CD4-positive, alpha-beta T cell (primary cell): Measurements from ENCODE around the gene NSG2. TPM values are rescaled to one million over a fixed set of nuclear protein-coding genes. Genes with fewer than 3 reads are reported as not detected.

Source experiments
- ATAC-seq: fragments of 200-7000 bp; cut with Tn5 transposase; one replicate; pipeline ENCODE4 v1.10.0; 2022; ENCODE audit warnings: mild to moderate bottlenecking; ENCODE audit not compliant: poor library complexity
- CTCF ChIA-PET: fragments of 350-600 bp; sonication (Branson Sonifier 250); formaldehyde crosslinking; loops from one replicate; lab custom pipeline; 2021; ENCODE audit warnings: antibody characterized with exemption, inconsistent platforms; lab: Charles Lee
- POLR2A ChIA-PET: fragments of 350-600 bp; sonication (Branson Sonifier 250); formaldehyde crosslinking; loops from one replicate; lab custom pipeline; 2021; ENCODE audit warnings: antibody characterized with exemption, inconsistent platforms; lab: Charles Lee
- DNase-seq, 14 experiments: peaks; one replicate each; pipeline ENCODE4 v3.0.0-alpha.2; 2013 to 2020; ENCODE audit warnings: mixed read lengths in 2 of 14
- H3K27ac ChIP-seq, 2 donors: one replicate each; pipeline versions ENCODE4 v1.5.1 to v1.7.0; 2013; ENCODE audit warnings: low read length in 2 of 2, low read depth in 1 of 2, mild to moderate bottlenecking in 1 of 2
- H3K27me3 ChIP-seq, 2 experiments: 1 replicate in 1 of 2; 2 replicates in 1 of 2; pipeline versions ENCODE4 v1.6.1 to v1.7.0; 2013; ENCODE audit warnings: low read length in 2 of 2, control low read depth in 1 of 2, mild to moderate bottlenecking in 1 of 2, moderate library complexity in 1 of 2; ENCODE audit not compliant: insufficient read depth in 2 of 2, control insufficient read depth in 1 of 2
- H3K36me3 ChIP-seq: one replicate; pipeline ENCODE4 v1.6.1; 2013; ENCODE audit warnings: low read length, control low read depth; ENCODE audit not compliant: insufficient read depth
- H3K4me1 ChIP-seq: one replicate; pipeline ENCODE4 v1.6.1; 2013; ENCODE audit warnings: low read length, control low read depth; ENCODE audit not compliant: insufficient read depth
- H3K4me3 ChIP-seq: one replicate; pipeline ENCODE4 v1.5.1; 2013; ENCODE audit warnings: mild to moderate bottlenecking, low read length, moderate library complexity
- H3K9me3 ChIP-seq, 2 experiments: 1 replicate in 1 of 2; 2 replicates in 1 of 2; pipeline versions ENCODE4 v1.6.1 to v1.7.0; 2013; ENCODE audit warnings: low read length in 2 of 2, mild to moderate bottlenecking in 2 of 2, control low read depth in 1 of 2, moderate library complexity in 1 of 2; ENCODE audit not compliant: control insufficient read depth in 1 of 2, insufficient read depth in 1 of 2
- H3K27ac Mint-ChIP-seq: one replicate; pipeline ENCODE4 v1.8.0; 2020; ENCODE audit warnings: mixed read lengths
- H3K27me3 Mint-ChIP-seq: one replicate; pipeline ENCODE4 v1.8.0; 2021; ENCODE audit warnings: mixed read lengths
- H3K36me3 Mint-ChIP-seq: one replicate; pipeline ENCODE4 v1.8.0; 2021; ENCODE audit warnings: low read depth, mixed read lengths
- H3K4me1 Mint-ChIP-seq: one replicate; pipeline ENCODE4 v1.8.0; 2021; ENCODE audit warnings: low read depth, mixed read lengths
- H3K4me3 Mint-ChIP-seq: one replicate; pipeline ENCODE4 v1.8.0; 2020; ENCODE audit warnings: mild to moderate bottlenecking, mixed read lengths
- H3K9me3 Mint-ChIP-seq: one replicate; pipeline ENCODE4 v1.8.0; 2020; ENCODE audit warnings: mixed read lengths
- CTCF ChIP-seq: fragments of 200-600 bp; IDR thresholded peaks from one replicate; pipeline ENCODE4 v1.8.0; 2022; ENCODE audit warnings: antibody characterized with exemption, mild to moderate bottlenecking
- intact Hi-C, 2 experiments: fragments of 100-400 bp; cut with DNase I in 1 of 2; cut with micrococcal nuclease in 1 of 2; formaldehyde crosslinking; loops; one replicate each; pipeline versions ENCODE4 v1.15.1 to v1.9.0; 2023 to 2025; cut with DNase I, micrococcal nuclease
- total RNA-seq, 174 experiments: library from RNA in 2 of 174; stranded (reverse) in 2 of 174; gene quantifications; one replicate each; pipeline ENCODE4 v1.2.3 and lab custom pipeline; 2021 to 2026

Gene NSG2
- total RNA-seq, 2 experiments from 2014 or later = not detected

- CTCF ChIA-PET = no interaction called here
- POLR2A ChIA-PET = no interaction called here
- Mint-ChIP-seq H3K36me3 (no peaks in the 10 kb centered on the region), H3K4me1 (no peaks in the 10 kb centered on the region), H3K4me3 (no peak overlapping the region), H3K27me3 (no peaks in the 10 kb centered on the region), H3K27ac (no peak overlapping the region), H3K9me3 (no peaks in the 10 kb centered on the region)
- H3K27me3 ChIP-seq = no peaks in the 10 kb centered on the region
- ATAC-seq (no peak), DNase-seq (no peak)
- no peak overlapping the region for H3K4me3 ChIP-seq
- intact Hi-C loops = no loop called here
- no peaks in the 10 kb centered on the region for H3K36me3 ChIP-seq
- peaks cover 0 to 6% of the 10 kb centered on the region in 2 experiments for H3K9me3 ChIP-seq
- H3K4me1 ChIP-seq = no peaks in the 10 kb centered on the region
- no peak for TF ChIP-seq CTCF
- no peak overlapping the region for H3K27ac ChIP-seq
Measured at GRCh38 chr5:174071484-174071883, 26.0 kb downstream of the NSG2 start.

GRCh38 chr5:174073122-174073660 lies 27.7 kb downstream of the NSG2 start:
- DNase-seq (no peak), ATAC-seq (no peak)
- no peaks in the 10 kb centered on the region for H3K36me3 Mint-ChIP-seq
- Histone ChIP-seq H3K36me3 (no peaks in the 10 kb centered on the region), H3K9me3 (peaks cover 0 to 6% of the 10 kb centered on the region in 2 experiments), H3K4me3 (no peak overlapping the region), H3K27ac (no peak overlapping the region), H3K4me1 (no peaks in the 10 kb centered on the region), H3K27me3 (no peaks in the 10 kb centered on the region)
- no peak for TF ChIP-seq CTCF
- H3K9me3 Mint-ChIP-seq = no peaks in the 10 kb centered on the region
- intact Hi-C loops = no loop called here
- H3K4me3 Mint-ChIP-seq = no peak overlapping the region
- no peak overlapping the region for H3K27ac Mint-ChIP-seq
- CTCF ChIA-PET = no interaction called here
- POLR2A ChIA-PET = no interaction called here
- no peaks in the 10 kb centered on the region for H3K4me1 Mint-ChIP-seq
- H3K27me3 Mint-ChIP-seq = no peaks in the 10 kb centered on the region

GRCh38 chr5:174074369-174074768 lies 28.9 kb downstream of the NSG2 start:
- TF ChIP-seq CTCF = no peak
- Mint-ChIP-seq H3K9me3 (no peaks in the 10 kb centered on the region), H3K27ac (no peak overlapping the region), H3K4me1 (no peaks in the 10 kb centered on the region), H3K4me3 (no peak overlapping the region), H3K36me3 (no peaks in the 10 kb centered on the region), H3K27me3 (no peaks in the 10 kb centered on the region)
- H3K27ac ChIP-seq = no peak overlapping the region
- no peaks in the 10 kb centered on the region for H3K36me3 ChIP-seq
- H3K4me3 ChIP-seq = no peak overlapping the region
- CTCF ChIA-PET = no interaction called here
- intact Hi-C loops = no loop called here
- H3K4me1 ChIP-seq = no peaks in the 10 kb centered on the region
- no peaks in the 10 kb centered on the region for H3K27me3 ChIP-seq
- POLR2A ChIA-PET = no interaction called here
- ATAC-seq = no peak
- DNase-seq = no peak
- H3K9me3 ChIP-seq = peaks cover 0 to 6% of the 10 kb centered on the region in 2 experiments
